ENCODE data around the gene ANO10. TPM values are rescaled to one million over a fixed set of nuclear protein-coding genes. Genes with fewer than 3 reads are reported as not detected.
"Not testable (repeated sequence)": the region's sequence is repeated elsewhere in the genome, so short reads cannot be mapped to it uniquely, and the experiment has no call there.

Gene ANO10
- total RNA-seq, 2 donors from 2014 or later: 83.8 to 112 TPM

DNA sequence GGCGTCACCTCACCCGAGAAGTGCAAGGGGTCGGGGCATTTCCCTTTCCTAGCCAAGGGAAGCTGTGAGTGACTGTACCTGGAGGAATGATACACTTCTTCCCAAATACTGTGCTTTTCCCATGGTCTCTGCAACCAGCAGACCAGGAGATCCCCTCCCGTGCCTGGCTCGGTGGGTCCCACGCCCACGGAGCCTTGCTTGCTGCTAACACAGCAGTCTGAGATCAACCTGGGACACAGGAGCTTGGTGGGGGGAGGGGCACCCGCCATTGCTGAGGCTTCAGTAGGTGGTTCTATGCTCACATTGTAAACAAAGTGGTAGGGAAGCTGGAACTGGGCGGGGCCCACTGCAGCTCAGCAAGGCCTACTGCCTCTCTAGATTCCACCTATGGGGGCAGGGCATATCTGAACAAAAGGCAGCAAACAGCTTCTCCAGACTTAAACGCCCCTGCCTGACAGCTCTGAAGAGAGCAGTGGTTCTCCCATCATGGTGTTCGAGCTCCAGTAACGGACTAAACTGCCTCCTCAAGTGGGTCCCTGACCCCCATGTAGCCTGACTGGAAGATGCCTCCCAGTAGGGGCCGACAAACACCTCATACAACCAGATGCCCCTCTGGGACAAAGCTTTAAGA lies 37.6 kb upstream of the ANO10 start:
- no peak overlapping the region for H3K27ac Mint-ChIP-seq
- no peaks in the 10 kb centered on the region for H3K4me1 ChIP-seq (ENCODE audit: control insufficient read depth, insufficient read depth, low read length)
- H3K4me3 ChIP-seq (ENCODE audit: low read length): no peak overlapping the region
- H3K9me3 Mint-ChIP-seq: peaks cover 14% of the 10 kb centered on the region
- no peaks in the 10 kb centered on the region for H3K36me3 ChIP-seq (ENCODE audit: control insufficient read depth, insufficient read depth, low read length)
- H3K27ac ChIP-seq (ENCODE audit: low read depth, low read length): no peak overlapping the region
- no peaks in the 10 kb centered on the region for H3K9me3 ChIP-seq (ENCODE audit: control insufficient read depth, low read length)
- H3K4me3 Mint-ChIP-seq: no peak overlapping the region
- DNase-seq: peak; percentile 49
- no peak for TF ChIP-seq CTCF (conservative IDR thresholded peaks at IDR 0.05)
- no peaks in the 10 kb centered on the region for H3K27me3 ChIP-seq (ENCODE audit: control insufficient read depth, insufficient read depth, low read length, poor library complexity, severe bottlenecking)
- peaks cover 2% of the 10 kb centered on the region for H3K36me3 Mint-ChIP-seq (ENCODE audit: low read depth)
- no peak overlapping the region for H3K9ac ChIP-seq (ENCODE audit: extremely low read depth, low read length, poor library complexity, severe bottlenecking)
- WGBS, 2 experiments (ENCODE audit: insufficient coverage in 1 of 2, insufficient read length in 1 of 2): 89 to 97% methylated on average over 6 to 13 of the region's 13 CpGs
- peaks cover 5% of the 10 kb centered on the region for H3K27me3 Mint-ChIP-seq (ENCODE audit: insufficient read depth)
- H3K4me1 Mint-ChIP-seq: no peaks in the 10 kb centered on the region

GRCh38 chr3:43656390-43656789 lies 34.6 kb upstream of the ANO10 start:
- H3K27ac ChIP-seq (ENCODE audit: low read depth, low read length); H3K9ac ChIP-seq (ENCODE audit: extremely low read depth, low read length, poor library complexity, severe bottlenecking); H3K27ac Mint-ChIP-seq; DNase-seq; H3K4me3 ChIP-seq (ENCODE audit: low read length); H3K4me3 Mint-ChIP-seq; H3K36me3 Mint-ChIP-seq (ENCODE audit: low read depth); H3K36me3 ChIP-seq (ENCODE audit: control insufficient read depth, insufficient read depth, low read length); H3K9me3 ChIP-seq (ENCODE audit: control insufficient read depth, low read length); H3K4me1 ChIP-seq (ENCODE audit: control insufficient read depth, insufficient read depth, low read length); H3K27me3 Mint-ChIP-seq (ENCODE audit: insufficient read depth); H3K27me3 ChIP-seq (ENCODE audit: control insufficient read depth, insufficient read depth, low read length, poor library complexity, severe bottlenecking); H3K4me1 Mint-ChIP-seq; H3K9me3 Mint-ChIP-seq: not testable (repeated sequence)
- WGBS, 2 experiments (ENCODE audit: insufficient coverage in 1 of 2, insufficient read length in 1 of 2): 96 to 100% methylated on average over 5 to 22 of the region's 22 CpGs

DNA sequence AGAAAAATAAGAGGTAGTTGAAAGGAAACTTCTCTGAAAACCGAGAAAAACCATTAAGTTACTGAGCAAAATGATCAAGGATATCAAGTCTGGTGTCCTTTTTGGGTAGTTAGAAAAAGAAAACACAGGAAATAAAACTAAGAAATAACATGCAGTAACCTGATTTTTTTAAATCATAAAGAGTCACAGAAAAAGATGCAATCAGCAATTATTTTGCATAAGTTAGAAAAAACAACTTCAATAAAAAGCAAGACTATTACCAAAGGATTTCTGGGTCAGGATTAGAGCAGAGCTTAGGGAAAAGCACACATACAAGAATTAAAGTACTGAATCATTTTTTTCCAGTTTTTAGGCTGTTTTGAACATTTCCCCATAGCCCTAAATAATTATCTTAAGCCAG lies 28.5 kb upstream of the ANO10 start:
- Histone ChIP-seq H3K36me3 (ENCODE audit: control insufficient read depth, insufficient read depth, low read length) (no peaks in the 10 kb centered on the region), H3K4me3 (ENCODE audit: low read length) (no peak overlapping the region), H3K27me3 (ENCODE audit: control insufficient read depth, insufficient read depth, low read length, poor library complexity, severe bottlenecking) (no peaks in the 10 kb centered on the region), H3K4me1 (ENCODE audit: control insufficient read depth, insufficient read depth, low read length) (peaks cover 13% of the 10 kb centered on the region), H3K27ac (ENCODE audit: low read depth, low read length) (no peak overlapping the region), H3K9ac (ENCODE audit: extremely low read depth, low read length, poor library complexity, severe bottlenecking) (no peak overlapping the region), H3K9me3 (ENCODE audit: control insufficient read depth, low read length) (no peaks in the 10 kb centered on the region)
- Mint-ChIP-seq H3K36me3 (ENCODE audit: low read depth) (no peaks in the 10 kb centered on the region), H3K4me3 (no peak overlapping the region), H3K4me1 (peaks cover 21% of the 10 kb centered on the region), H3K9me3 (no peaks in the 10 kb centered on the region), H3K27ac (no peak overlapping the region), H3K27me3 (ENCODE audit: insufficient read depth) (no peaks in the 10 kb centered on the region)
- 80 to 86% methylated on average over 1 of the region's 1 CpG for WGBS, 2 experiments (ENCODE audit: insufficient coverage in 1 of 2, insufficient read length in 1 of 2)
- DNase-seq: no peak
- no peak for TF ChIP-seq CTCF (conservative IDR thresholded peaks at IDR 0.05)
